ENCODE results near the gene DGAT2. TPM values are rescaled to one million over a fixed set of nuclear protein-coding genes. Genes with fewer than 3 reads are reported as not detected.

DGAT2 gene
- total and polyA plus RNA-seq, 8 donors: 1.2 to 14.9 (median 1.5) TPM

- intact Hi-C loops (cut with DNase I): no loop called here
- H3K9me3 ChIP-seq: no peaks in the 10 kb centered on the region
- no peak overlapping the region for H3K4me3 ChIP-seq
- no peaks in the 10 kb centered on the region for H3K27me3 ChIP-seq
- H3K27ac ChIP-seq: peak overlapping the region in 1 of 2 donors; percentile 73
- no peak for TF ChIP-seq CTCF (IDR thresholded peaks at IDR 0.05)
- H3K4me1 ChIP-seq: peaks cover 0 to 69% of the 10 kb centered on the region in 2 donors
- ATAC-seq: peak; percentile 47
- peaks cover 0 to 4% of the 10 kb centered on the region in 2 donors for H3K36me3 ChIP-seq
- no peak for DNase-seq
Observed at GRCh38 chr11:75777461-75778110, 9.0 kb downstream of the DGAT2 start.

- intact Hi-C loops (cut with DNase I): no loop called here
- no peak overlapping the region for H3K4me3 ChIP-seq
- H3K9me3 ChIP-seq: no peaks in the 10 kb centered on the region
- ATAC-seq: no peak
- H3K4me1 ChIP-seq: peaks cover 0 to 56% of the 10 kb centered on the region in 2 donors
- H3K27ac ChIP-seq: no peak overlapping the region
- TF ChIP-seq CTCF (IDR thresholded peaks at IDR 0.05): no peak
- no peak for DNase-seq
- H3K36me3 ChIP-seq: peaks cover 0 to 4% of the 10 kb centered on the region in 2 donors
- no peaks in the 10 kb centered on the region for H3K27me3 ChIP-seq
Observed at GRCh38 chr11:75778962-75779361, 10.4 kb downstream of the DGAT2 start.

- peaks cover 0 to 4% of the 10 kb centered on the region in 2 donors for H3K36me3 ChIP-seq
- DNase-seq: no peak
- no peak overlapping the region for H3K4me3 ChIP-seq
- intact Hi-C loops (cut with DNase I): no loop called here
- peaks cover 0 to 46% of the 10 kb centered on the region in 2 donors for H3K4me1 ChIP-seq
- TF ChIP-seq CTCF (IDR thresholded peaks at IDR 0.05): no peak
- no peak for ATAC-seq
- no peak overlapping the region for H3K27ac ChIP-seq
- H3K27me3 ChIP-seq: no peaks in the 10 kb centered on the region
- no peaks in the 10 kb centered on the region for H3K9me3 ChIP-seq
Observed at GRCh38 chr11:75779960-75780359, 11.4 kb downstream of the DGAT2 start.

- Histone ChIP-seq H3K4me3 (no peak overlapping the region), H3K27ac (no peak overlapping the region), H3K36me3 (peaks cover 0 to 4% of the 10 kb centered on the region in 2 donors), H3K27me3 (no peaks in the 10 kb centered on the region), H3K9me3 (no peaks in the 10 kb centered on the region), H3K4me1 (peaks cover 0 to 36% of the 10 kb centered on the region in 2 donors)
- TF ChIP-seq CTCF (IDR thresholded peaks at IDR 0.05): no peak
- no peak for ATAC-seq
- DNase-seq: no peak
- intact Hi-C loops (cut with DNase I): no loop called here
Observed at GRCh38 chr11:75780888-75781287, 12.3 kb downstream of the DGAT2 start.

- Histone ChIP-seq H3K27me3 (no peaks in the 10 kb centered on the region), H3K9me3 (no peaks in the 10 kb centered on the region), H3K27ac (no peak overlapping the region), H3K4me3 (no peak overlapping the region), H3K36me3 (peaks cover 0 to 4% of the 10 kb centered on the region in 2 donors), H3K4me1 (peaks cover 0 to 32% of the 10 kb centered on the region in 2 donors)
- TF ChIP-seq CTCF (IDR thresholded peaks at IDR 0.05): no peak
- ATAC-seq: no peak
- intact Hi-C loops (cut with DNase I): no loop called here
- DNase-seq: no peak
Observed at GRCh38 chr11:75781296-75781695, 12.7 kb downstream of the DGAT2 start.
